Astrocyte (in vitro differentiated cells and primary cell): ENCODE data around the gene ACTR1A. TPM values are rescaled to one million over a fixed set of nuclear protein-coding genes. Genes with fewer than 3 reads are reported as not detected.
"Not testable (repeated sequence)": the region's sequence is repeated elsewhere in the genome, so short reads cannot be mapped to it uniquely, and the experiment has no call there.

Experiments
- DNase-seq: peaks from one replicate; pipeline ENCODE4 v3.0.0-alpha.2; 2010; ENCODE audit warnings: low read depth
- FAIRE-seq: peaks from 2 replicates; lab custom pipeline; 2011; peaks lifted over from hg19 to GRCh38; lab: Jason Lieb, UNC
- H2AFZ ChIP-seq: 2 replicates; pipeline ENCODE4 v1.6.0; 2012; ENCODE audit warnings: low read depth, low read length, inconsistent platforms
- H3K27ac ChIP-seq: 2 replicates; pipeline ENCODE4 v1.5.1; 2011; ENCODE audit warnings: low read depth, low read length, inconsistent platforms
- H3K27me3 ChIP-seq: 2 replicates; pipeline ENCODE4 v1.6.0; 2011; ENCODE audit warnings: low read length, inconsistent platforms; ENCODE audit not compliant: insufficient read depth
- H3K36me3 ChIP-seq: 2 replicates; pipeline ENCODE4 v1.5.1; 2011; ENCODE audit warnings: low read length, inconsistent platforms; ENCODE audit not compliant: insufficient read depth
- H3K4me1 ChIP-seq: 2 replicates; pipeline ENCODE4 v1.5.1; 2011; ENCODE audit warnings: low read length, inconsistent platforms; ENCODE audit not compliant: insufficient read depth
- H3K4me2 ChIP-seq: 2 replicates; pipeline ENCODE4 v1.6.0; 2012; ENCODE audit warnings: low read length, inconsistent platforms
- H3K4me3 ChIP-seq: 2 replicates; pipeline ENCODE4 v1.5.1; 2011; ENCODE audit warnings: low read depth, mild to moderate bottlenecking, low read length, inconsistent platforms; ENCODE audit not compliant: insufficient read depth
- H3K79me2 ChIP-seq: 2 replicates; pipeline ENCODE4 v1.6.0; 2012; ENCODE audit warnings: mild to moderate bottlenecking, low read length, inconsistent platforms; ENCODE audit not compliant: insufficient read depth
- H3K9ac ChIP-seq: 2 replicates; pipeline ENCODE4 v1.6.0; 2012; ENCODE audit warnings: mild to moderate bottlenecking, low read length, inconsistent platforms
- H3K9me3 ChIP-seq: 2 replicates; pipeline ENCODE4 v1.5.1; 2012; ENCODE audit warnings: low read depth, mild to moderate bottlenecking, low read length, inconsistent platforms; ENCODE audit not compliant: insufficient read depth
- H4K20me1 ChIP-seq: 2 replicates; pipeline ENCODE4 v1.6.0; 2012; ENCODE audit warnings: low read length, inconsistent platforms; ENCODE audit not compliant: insufficient read depth
- H3K27ac Mint-ChIP-seq: one replicate; pipeline ENCODE4 v1.8.0; 2021; ENCODE audit warnings: mild to moderate bottlenecking, mixed read lengths; ENCODE audit not compliant: unreplicated experiment
- H3K27me3 Mint-ChIP-seq: one replicate; pipeline ENCODE4 v1.8.0; 2021; ENCODE audit warnings: low read depth, mixed read lengths; ENCODE audit not compliant: unreplicated experiment
- H3K36me3 Mint-ChIP-seq: one replicate; pipeline ENCODE4 v1.8.0; 2021; ENCODE audit warnings: low read depth, mixed read lengths; ENCODE audit not compliant: unreplicated experiment
- H3K4me1 Mint-ChIP-seq: one replicate; pipeline ENCODE4 v1.8.0; 2021; ENCODE audit warnings: low read depth, mixed read lengths; ENCODE audit not compliant: unreplicated experiment
- H3K4me3 Mint-ChIP-seq: one replicate; pipeline ENCODE4 v1.8.0; 2021; ENCODE audit warnings: mild to moderate bottlenecking, moderate library complexity, mixed read lengths; ENCODE audit not compliant: unreplicated experiment
- H3K9me3 Mint-ChIP-seq: one replicate; pipeline ENCODE4 v1.8.0; 2021; ENCODE audit warnings: mild to moderate bottlenecking, mixed read lengths; ENCODE audit not compliant: unreplicated experiment
- EZH2 ChIP-seq: IDR thresholded peaks from 2 replicates; pipeline ENCODE4 v1.6.1; 2012; ENCODE audit warnings: mild to moderate bottlenecking, low read length, inconsistent platforms; ENCODE audit not compliant: insufficient read depth
- total RNA-seq: library from RNA; stranded (reverse); gene quantifications from 2 replicates; pipeline ENCODE4 v1.2.1, GENCODE V29; 2021
- TF ChIP-seq, protein P1 (sequence below): IDR thresholded peaks from 2 replicates; pipeline ENCODE4 v1.5.1; 2011; ENCODE audit warnings: low read depth, mild to moderate bottlenecking, inconsistent platforms, low read length, moderate library complexity; ENCODE audit not compliant: insufficient read depth

ACTR1A gene
- total RNA-seq, 1 donor from 2014 or later = 155 TPM

DNA sequence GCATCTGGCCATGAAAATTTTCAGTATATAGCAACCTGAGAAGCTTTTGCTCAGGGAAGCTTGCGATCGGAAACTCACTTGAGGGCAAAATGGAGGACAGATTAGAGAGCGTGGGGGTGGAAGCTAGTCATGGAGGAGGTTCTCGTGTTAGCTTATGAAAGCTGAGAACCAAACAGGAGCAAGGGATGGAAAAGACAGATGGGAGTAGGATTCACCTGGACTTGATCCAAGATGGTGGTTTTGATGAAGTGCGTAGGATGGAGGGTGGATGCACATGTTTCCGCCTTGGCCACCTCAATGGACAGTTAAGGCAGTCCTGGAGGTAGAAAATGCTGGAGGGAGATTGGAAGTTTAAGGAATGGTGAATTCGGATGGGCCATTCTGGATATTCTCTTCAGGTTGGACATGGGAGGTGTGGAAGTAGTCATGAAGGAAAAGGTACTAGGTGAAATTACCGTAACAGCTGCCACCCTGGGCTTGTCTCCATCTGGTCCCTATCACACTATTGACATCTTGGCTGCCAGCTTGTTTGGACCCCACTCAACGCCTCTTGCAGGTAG, 44.8 kb downstream of the ACTR1A start:
- H3K27ac ChIP-seq = no peak overlapping the region
- no peak overlapping the region for H3K9ac ChIP-seq
- no peaks in the 10 kb centered on the region for H3K9me3 ChIP-seq
- no peak for FAIRE-seq
- H3K27me3 ChIP-seq = peaks cover 2% of the 10 kb centered on the region
- Mint-ChIP-seq H3K4me1 (peaks cover 27% of the 10 kb centered on the region), H3K4me3 (no peak overlapping the region), H3K27me3 (peaks cover 7% of the 10 kb centered on the region), H3K27ac (no peak overlapping the region), H3K9me3 (no peaks in the 10 kb centered on the region), H3K36me3 (no peaks in the 10 kb centered on the region)
- no peak overlapping the region for H3K4me2 ChIP-seq
- H4K20me1 ChIP-seq = no peaks in the 10 kb centered on the region
- H3K4me3 ChIP-seq = no peak overlapping the region
- no peaks in the 10 kb centered on the region for H3K79me2 ChIP-seq
- H2AFZ ChIP-seq = no peak overlapping the region
- DNase-seq = no peak
- no peaks in the 10 kb centered on the region for H3K36me3 ChIP-seq
- H3K4me1 ChIP-seq = peaks cover 23% of the 10 kb centered on the region
- TF ChIP-seq, protein P1, sequence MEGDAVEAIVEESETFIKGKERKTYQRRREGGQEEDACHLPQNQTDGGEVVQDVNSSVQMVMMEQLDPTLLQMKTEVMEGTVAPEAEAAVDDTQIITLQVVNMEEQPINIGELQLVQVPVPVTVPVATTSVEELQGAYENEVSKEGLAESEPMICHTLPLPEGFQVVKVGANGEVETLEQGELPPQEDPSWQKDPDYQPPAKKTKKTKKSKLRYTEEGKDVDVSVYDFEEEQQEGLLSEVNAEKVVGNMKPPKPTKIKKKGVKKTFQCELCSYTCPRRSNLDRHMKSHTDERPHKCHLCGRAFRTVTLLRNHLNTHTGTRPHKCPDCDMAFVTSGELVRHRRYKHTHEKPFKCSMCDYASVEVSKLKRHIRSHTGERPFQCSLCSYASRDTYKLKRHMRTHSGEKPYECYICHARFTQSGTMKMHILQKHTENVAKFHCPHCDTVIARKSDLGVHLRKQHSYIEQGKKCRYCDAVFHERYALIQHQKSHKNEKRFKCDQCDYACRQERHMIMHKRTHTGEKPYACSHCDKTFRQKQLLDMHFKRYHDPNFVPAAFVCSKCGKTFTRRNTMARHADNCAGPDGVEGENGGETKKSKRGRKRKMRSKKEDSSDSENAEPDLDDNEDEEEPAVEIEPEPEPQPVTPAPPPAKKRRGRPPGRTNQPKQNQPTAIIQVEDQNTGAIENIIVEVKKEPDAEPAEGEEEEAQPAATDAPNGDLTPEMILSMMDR = no peak
- no peak for TF ChIP-seq EZH2

DNA sequence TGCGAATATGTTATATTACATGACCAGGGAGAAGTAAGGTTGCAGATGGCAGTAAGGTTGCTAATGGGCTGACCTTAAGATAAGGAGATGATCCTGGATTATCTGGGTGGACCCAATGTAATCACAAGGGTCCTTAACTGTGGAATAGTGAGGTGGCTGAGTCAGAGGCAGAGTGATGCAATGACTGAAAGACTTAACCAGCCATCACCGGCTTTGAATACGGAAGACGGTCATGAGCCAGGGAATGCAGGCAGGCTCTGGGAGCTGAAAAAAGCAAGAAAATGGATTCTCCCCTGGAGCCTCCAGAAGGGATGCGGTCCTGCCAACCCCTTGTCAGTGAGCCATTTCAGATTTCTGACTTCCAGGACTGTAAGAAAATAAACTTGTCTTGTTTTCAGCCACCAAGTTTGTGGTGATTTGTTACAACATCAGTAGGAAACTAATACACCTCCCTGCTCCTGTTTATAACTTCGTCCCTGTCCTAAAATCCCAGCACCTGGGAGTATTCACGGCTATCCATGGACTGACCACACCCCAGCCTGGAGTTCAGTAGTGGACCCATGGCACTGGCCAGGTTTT, 46.5 kb downstream of the ACTR1A start:
- H3K9me3 ChIP-seq = no peaks in the 10 kb centered on the region
- H3K27me3 Mint-ChIP-seq = no peaks in the 10 kb centered on the region
- H3K27ac ChIP-seq = peak overlapping the region; percentile 21
- H3K9me3 Mint-ChIP-seq = no peaks in the 10 kb centered on the region
- H3K27me3 ChIP-seq = no peaks in the 10 kb centered on the region
- FAIRE-seq (no peak), DNase-seq (peak; percentile 75)
- H3K27ac Mint-ChIP-seq = peak overlapping the region; percentile 95
- H3K36me3 Mint-ChIP-seq = no peaks in the 10 kb centered on the region
- peak overlapping the region; percentile 16 for H2AFZ ChIP-seq
- no peaks in the 10 kb centered on the region for H3K79me2 ChIP-seq
- TF ChIP-seq, protein P1 = no peak
- TF ChIP-seq EZH2 = no peak
- no peaks in the 10 kb centered on the region for H3K36me3 ChIP-seq
- no peak overlapping the region for H3K4me3 Mint-ChIP-seq
- no peaks in the 10 kb centered on the region for H4K20me1 ChIP-seq
- peaks cover 24% of the 10 kb centered on the region for H3K4me1 ChIP-seq
- no peak overlapping the region for H3K9ac ChIP-seq
- H3K4me2 ChIP-seq = peak overlapping the region; percentile 25
- H3K4me3 ChIP-seq = no peak overlapping the region
- peaks cover 27% of the 10 kb centered on the region for H3K4me1 Mint-ChIP-seq

DNA sequence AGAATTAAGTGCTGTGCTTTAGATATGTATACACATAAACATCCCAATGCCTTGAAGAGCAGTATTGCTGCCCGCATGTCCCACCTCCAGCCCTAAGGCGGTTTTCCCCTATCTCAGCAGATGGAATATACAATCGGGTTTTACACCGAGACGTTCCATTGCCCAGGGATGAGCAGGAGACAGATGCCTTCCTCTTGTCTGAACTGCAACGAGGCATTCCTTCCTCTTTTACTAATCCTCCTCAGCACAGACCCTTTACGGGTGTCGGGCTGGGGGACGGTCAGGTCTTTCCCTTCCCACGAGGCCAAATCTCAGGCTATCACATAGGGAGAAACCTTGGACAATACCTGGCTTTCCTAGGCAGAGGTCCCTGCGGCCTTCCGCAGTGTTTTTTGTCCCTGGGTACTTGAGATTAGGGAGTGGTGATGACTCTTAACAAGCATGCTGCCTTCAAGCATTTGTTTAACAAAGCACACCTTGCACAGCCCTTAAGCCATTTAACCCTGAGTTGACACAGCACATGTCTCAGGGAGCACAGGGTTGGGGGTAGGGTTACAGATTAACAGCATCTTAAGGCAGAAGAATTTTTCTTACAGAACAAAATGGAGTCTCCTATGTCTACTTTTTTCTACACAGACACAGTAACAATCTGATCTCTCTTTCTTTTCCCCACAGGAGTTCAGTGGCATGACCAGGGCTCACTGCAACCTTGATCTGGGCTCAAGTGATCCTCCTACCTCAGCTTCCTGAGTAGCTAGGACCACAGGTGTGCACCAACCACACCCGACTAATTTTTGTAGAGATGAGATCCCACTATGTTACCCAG, 47.6 kb downstream of the ACTR1A start:
- H3K9me3 ChIP-seq, H3K27ac ChIP-seq, H3K9ac ChIP-seq, H3K27me3 Mint-ChIP-seq, FAIRE-seq, H3K36me3 ChIP-seq, H2AFZ ChIP-seq, DNase-seq, H3K4me2 ChIP-seq, H4K20me1 ChIP-seq, H3K4me3 ChIP-seq, H3K36me3 Mint-ChIP-seq, H3K27me3 ChIP-seq, H3K79me2 ChIP-seq, H3K9me3 Mint-ChIP-seq: not testable (repeated sequence)
- H3K4me1 ChIP-seq = peaks cover 23% of the 10 kb centered on the region
- Mint-ChIP-seq H3K4me3 (peak overlapping the region; percentile 11), H3K4me1 (peaks cover 27% of the 10 kb centered on the region), H3K27ac (peak overlapping the region; percentile 95)
